ENCODE results near the gene EHMT1.

EHMT1 gene

GRCh38 chr9:137748741-137749140 lies 129.9 kb downstream of the EHMT1 start:
- no peak for DNase-seq

GRCh38 chr9:137749511-137749910 lies 130.7 kb downstream of the EHMT1 start:
- no peak for DNase-seq

GRCh38 chr9:137750007-137750406 lies 131.2 kb downstream of the EHMT1 start:
- no peak for DNase-seq

- DNase-seq = no peak
These were observed 131.8 kb downstream of the EHMT1 start for GRCh38 chr9:137750566-137750965.

- DNase-seq = no peak
These were observed 132.8 kb downstream of the EHMT1 start for GRCh38 chr9:137751616-137752015.

- no peak for DNase-seq
These were observed 133.6 kb downstream of the EHMT1 start for GRCh38 chr9:137752426-137752825.

- no peak for DNase-seq
These were observed 134.5 kb downstream of the EHMT1 start for GRCh38 chr9:137753192-137753765.

GRCh38 chr9:137755261-137755927 lies 136.6 kb downstream of the EHMT1 start:
- DNase-seq = no peak

GRCh38 chr9:137756045-137756744 lies 137.4 kb downstream of the EHMT1 start:
- DNase-seq = no peak

- no peak for DNase-seq
These were observed 138.3 kb downstream of the EHMT1 start for GRCh38 chr9:137757139-137757538.

GRCh38 chr9:137757613-137758029 lies 138.8 kb downstream of the EHMT1 start:
- DNase-seq = no peak

- no peak for DNase-seq
These were observed 139.3 kb downstream of the EHMT1 start for GRCh38 chr9:137758067-137758466.

- DNase-seq = no peak
These were observed 140.3 kb downstream of the EHMT1 start for GRCh38 chr9:137759117-137759516.

- no peak for DNase-seq
These were observed 141.0 kb downstream of the EHMT1 start for GRCh38 chr9:137759649-137760321.

- no peak for DNase-seq
These were observed 141.6 kb downstream of the EHMT1 start for GRCh38 chr9:137760426-137760825.

GRCh38 chr9:137761032-137761431 lies 142.2 kb downstream of the EHMT1 start:
- no peak for DNase-seq

GRCh38 chr9:137761793-137762192 lies 143.0 kb downstream of the EHMT1 start:
- DNase-seq = no peak

GRCh38 chr9:137762414-137763061 lies 143.7 kb downstream of the EHMT1 start:
- DNase-seq = no peak

- no peak for DNase-seq
These were observed 144.6 kb downstream of the EHMT1 start for GRCh38 chr9:137763271-137763955.

GRCh38 chr9:137764171-137764671 lies 145.4 kb downstream of the EHMT1 start:
- no peak for DNase-seq

GRCh38 chr9:137764981-137765380 lies 146.2 kb downstream of the EHMT1 start:
- DNase-seq = no peak

- DNase-seq = no peak
These were observed 146.7 kb downstream of the EHMT1 start for GRCh38 chr9:137765536-137765935.

All from NCI-H1694 treated with DMSO at 0.1 percent for 48 hours (cell line).